NCI-H2171 (cell line): Measurements from ENCODE around the gene EPHX1.
"Not testable (repeated sequence)": the region's sequence is repeated elsewhere in the genome, so short reads cannot be mapped to it uniquely, and the experiment has no call there.

Experiments used
- DNase-seq: peaks from one replicate; lab custom pipeline; 2025; lab: John Stamatoyannopoulos, UW

The EPHX1 gene

DNA sequence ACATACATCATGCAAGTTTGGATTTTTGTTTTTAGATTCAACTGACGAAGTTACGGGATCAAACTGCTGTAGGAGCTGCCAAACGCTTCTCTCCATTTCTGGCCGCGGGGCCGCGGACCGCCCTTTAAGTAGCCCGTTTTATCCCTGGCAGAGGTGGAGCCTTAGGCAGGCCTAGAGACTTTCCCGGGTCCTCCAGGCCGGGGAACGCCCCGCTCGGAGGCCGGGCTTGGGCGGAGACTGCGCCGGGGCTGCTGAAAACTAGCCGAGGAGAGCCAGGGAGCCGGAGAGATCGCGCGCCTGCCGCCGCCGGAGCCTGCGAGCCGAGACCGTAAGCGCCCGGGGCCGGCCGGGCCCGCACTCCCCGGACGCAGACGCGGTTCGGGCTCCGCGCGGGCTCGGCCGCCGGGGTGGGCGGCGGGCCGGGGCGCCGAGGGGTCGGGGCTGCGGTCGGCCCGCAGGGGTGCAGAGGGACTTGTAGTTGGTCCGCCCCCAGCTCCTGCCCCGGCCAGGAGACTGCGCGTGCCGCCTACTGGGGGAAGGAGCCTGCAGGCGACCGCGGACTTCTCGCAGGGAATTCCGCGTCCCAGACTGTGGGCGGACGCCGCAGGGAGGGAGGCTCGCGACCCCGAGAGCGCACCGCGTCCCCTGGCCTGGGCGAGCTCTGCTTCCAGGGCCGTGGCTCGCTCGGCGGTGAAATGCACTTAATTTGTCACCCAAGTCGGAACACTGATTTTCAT lies at the start of gene EPHX1:
Gene EPHX1, plus strand, starts transcription at position 283 of the 737 bp plus-strand sequence. CDS start 18,606 bp downstream, outside the sequence.
- peak; percentile 72 for DNase-seq

GRCh38 chr1:225760531-225760930 lies 49.4 kb upstream of the EPHX1 start:
- DNase-seq, result no peak

- not testable (repeated sequence) for DNase-seq
Observed at GRCh38 chr1:225761395-225761794, 48.5 kb upstream of the EPHX1 start.

- DNase-seq, result no peak
Observed at GRCh38 chr1:225762002-225762441, 47.9 kb upstream of the EPHX1 start.

DNA sequence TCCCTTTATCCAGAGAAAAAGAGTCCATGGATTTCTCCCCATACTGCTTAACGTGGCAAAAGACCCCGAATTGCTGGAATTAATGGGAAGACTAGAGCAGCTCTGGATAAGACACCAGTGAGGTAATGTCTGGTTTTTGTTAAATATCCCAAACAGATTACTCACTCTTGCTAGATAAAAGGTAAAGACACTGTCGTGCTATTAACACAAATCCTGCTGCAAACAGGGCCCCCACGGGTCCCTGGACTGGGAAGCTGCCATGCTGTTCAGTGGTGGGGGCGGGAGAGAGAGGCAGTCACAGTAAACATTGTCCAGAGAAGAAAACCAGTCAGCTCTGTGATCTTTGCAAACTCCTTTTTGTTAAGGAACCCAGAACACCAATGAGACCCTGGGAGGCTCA lies 47.5 kb upstream of the EPHX1 start:
- no peak for DNase-seq

DNA sequence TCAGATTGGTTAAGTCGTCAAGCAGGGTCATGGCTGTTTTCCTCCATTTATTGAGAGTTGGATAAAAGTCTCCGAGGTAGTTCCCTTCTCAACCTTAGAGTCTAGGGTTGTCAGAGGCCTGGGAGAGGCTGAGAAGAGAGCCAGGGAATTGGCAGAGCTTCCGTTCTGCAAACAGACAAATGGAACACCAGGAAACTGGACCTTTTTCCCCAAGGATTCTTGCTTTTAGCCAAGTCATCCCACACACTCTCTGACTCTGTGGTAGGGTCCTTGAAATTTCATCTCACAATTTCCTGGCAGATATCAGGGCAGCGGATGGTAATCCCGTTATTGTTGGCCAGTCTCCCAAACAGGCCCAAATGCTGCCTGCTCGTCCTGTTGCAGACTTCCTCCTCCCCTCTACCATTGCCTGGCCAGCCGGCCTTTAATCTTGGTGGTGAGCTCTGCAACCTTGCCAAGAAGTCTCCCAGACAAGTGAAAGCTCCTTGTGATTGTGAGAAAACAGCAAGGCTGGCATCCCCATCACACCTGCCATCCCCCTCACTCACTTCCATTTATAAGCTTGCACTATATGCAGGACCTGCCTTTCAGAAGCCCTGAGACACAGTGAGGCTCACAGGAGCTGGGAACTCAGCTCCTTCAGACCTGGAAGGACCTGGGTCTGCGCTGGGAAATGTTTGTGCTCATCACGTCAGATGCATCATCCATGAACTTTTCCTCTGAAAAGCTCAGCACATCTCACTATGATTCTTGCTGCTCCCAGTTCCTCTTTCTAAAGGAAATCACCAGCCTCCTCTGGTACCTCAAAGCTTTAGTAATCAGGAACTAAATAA lies 46.0 kb upstream of the EPHX1 start:
- DNase-seq, result no peak

DNA sequence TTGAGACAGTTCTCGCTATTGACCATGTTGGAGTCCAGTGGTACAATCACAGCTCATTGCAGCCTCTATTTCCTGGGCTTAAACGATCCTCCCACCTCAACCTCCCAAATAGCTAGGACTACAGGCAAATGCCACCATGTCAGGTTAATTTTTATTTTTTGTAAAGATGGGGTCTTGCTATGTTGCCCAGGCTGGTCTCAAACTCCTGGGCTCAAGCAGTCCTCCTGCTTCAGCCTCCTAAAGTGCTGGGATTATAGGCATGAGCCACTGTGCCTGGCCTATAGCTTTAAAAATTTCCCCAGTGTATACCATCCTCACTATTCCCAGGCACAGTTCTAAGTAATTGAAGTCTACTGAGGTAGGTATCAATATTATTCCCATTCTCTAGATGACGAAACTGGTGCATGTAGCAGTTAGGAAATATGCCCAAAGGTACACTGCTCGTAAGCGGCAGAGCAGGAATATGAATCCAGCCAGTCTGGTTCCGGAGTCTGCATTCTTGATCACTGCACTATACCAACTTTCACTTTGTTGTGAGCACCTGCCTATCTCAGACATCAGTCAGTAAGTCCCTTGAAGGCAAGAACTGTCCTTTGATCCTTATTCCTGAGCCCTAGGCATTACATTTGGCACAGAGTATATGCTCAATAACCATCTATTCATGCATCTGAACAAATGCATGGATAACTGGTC lies 43.8 kb upstream of the EPHX1 start:
- DNase-seq, result no peak

- no peak for DNase-seq
Observed at GRCh38 chr1:225766967-225767633, 42.8 kb upstream of the EPHX1 start.

DNA sequence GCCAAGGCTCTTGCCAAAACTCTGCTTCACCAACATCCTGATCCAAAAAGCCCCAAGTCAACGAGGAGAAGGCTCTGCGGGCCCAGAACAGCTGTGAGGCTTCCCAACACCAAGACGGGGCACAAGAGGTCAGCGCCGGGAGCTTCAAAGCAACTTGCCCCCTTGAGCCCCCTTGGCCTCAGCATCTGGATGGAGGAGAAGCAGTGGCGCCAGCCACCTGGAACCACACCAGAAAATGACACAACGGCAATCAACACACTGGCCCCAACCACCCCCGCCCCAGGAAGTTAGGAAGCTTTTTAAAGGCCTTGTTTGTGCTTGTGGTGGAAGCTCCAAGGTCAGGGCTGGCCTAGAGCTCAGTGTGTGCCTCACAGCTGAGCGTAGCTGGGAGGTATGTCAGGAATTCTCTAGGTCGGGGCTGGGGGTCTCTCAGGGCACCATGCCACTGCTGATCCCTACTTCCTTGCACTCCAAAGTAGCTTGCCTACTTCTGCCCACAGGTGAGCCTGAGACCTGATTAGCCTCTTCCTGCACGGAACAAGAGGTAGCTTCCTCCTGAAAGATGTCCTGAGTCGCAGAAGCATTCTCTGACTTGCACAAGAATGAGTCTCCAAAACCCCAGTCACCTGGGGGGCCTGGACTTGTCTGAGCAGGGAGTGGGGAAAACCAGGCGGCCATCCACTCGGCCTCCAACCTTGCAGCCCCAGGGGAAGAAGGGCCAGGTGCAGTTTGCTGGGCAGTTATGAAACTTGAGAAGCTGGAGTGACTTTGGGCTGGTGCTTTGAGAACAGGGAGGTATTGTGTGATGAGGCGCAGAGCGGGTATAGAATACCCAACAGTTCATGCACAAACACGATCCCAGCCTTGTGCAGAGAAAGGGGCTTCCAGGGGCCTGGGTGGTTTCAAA lies 42.0 kb upstream of the EPHX1 start:
- DNase-seq, result no peak

DNA sequence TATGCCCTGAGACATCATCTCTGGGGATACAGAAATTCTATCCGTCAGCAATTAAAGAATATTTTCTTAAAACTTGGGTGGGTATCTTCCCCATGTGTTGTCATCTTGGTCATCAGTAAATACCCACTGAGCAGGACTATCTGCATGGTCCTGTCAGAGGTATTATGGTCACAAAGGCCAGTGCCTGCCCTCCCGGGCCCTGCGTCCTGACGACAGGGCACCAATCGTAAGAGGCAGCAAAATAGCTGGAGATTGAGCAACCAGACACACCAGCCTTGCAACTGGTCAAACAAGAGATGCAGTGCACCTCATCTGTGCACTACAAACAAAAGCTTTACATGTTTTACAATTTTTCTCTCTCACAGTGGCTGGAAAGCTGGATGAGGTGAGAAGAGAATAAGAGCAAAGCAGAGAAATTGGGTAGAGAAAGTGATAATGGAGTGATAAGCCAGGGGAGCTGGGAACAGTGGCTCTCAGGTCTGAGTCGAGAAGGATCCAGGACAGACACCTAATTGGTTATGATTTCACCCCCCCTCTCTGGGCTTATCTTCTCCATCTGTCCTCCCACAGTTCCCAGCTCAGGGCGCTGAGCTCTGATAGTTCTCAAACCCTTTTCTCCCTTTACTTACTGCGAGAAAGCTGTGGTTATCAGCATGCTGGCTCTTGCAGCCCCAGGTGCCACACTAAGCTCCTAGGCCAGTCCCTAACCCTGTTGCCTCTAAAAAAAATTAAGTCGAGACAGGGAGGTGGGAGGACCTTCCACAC lies 41.1 kb upstream of the EPHX1 start:
- peak; percentile 11 for DNase-seq

- no peak for DNase-seq
Observed at GRCh38 chr1:225769687-225770086, 40.2 kb upstream of the EPHX1 start.

GRCh38 chr1:225770561-225771248 lies 39.2 kb upstream of the EPHX1 start:
- no peak for DNase-seq

DNA sequence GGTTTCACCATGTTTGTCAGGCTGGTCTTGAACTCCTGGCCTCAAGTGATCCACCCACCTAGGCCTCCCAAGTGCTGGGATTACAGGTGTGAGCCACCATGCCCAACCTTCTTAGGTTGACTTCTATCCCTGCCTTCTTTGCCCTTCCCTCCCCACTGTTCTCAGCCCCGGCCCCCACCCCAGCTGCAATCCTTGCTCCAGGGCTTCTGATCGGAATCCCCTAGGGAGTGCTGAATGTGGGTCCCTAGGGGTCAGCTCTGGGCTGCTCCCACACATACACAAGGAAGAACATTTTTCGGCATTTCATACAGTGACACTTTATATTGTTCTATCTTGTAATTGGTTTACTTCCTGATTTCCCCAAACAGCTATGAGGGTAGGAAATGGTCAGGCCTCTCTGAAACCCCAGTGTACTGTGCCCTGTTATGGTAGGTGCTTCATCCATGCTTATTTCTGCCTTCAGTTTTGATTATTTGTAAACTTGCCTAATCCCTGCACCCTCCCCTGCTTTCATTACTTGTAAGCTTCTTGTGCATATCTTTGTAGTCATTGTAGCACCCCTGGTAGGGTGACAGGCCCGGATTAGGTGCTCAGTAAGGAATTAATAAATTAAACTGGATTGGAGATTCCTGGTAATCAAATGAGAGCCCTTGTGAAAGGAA lies 38.1 kb upstream of the EPHX1 start:
- DNase-seq, result no peak

- peak; percentile 54 for DNase-seq
Observed at GRCh38 chr1:225772323-225772768, 37.6 kb upstream of the EPHX1 start.

DNA sequence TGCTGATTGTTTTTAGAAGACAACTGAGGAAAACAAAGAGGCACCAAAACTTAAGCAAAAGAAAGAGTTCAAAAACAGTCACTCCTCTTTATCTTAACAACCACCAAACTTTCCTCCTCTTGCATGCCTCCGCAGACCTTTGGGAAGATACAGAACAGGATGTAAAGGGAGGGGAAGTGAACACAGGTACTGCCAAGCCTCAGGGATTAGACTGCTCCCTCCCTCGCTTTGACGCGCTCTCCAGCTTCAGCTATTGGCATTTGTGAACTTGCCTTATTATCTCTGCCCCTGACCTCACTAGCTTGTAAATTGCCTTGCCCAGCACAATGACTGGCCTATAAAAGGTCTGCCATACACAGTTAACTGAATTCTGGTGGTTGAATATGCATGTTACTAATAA lies 37.1 kb upstream of the EPHX1 start:
- no peak for DNase-seq

DNA sequence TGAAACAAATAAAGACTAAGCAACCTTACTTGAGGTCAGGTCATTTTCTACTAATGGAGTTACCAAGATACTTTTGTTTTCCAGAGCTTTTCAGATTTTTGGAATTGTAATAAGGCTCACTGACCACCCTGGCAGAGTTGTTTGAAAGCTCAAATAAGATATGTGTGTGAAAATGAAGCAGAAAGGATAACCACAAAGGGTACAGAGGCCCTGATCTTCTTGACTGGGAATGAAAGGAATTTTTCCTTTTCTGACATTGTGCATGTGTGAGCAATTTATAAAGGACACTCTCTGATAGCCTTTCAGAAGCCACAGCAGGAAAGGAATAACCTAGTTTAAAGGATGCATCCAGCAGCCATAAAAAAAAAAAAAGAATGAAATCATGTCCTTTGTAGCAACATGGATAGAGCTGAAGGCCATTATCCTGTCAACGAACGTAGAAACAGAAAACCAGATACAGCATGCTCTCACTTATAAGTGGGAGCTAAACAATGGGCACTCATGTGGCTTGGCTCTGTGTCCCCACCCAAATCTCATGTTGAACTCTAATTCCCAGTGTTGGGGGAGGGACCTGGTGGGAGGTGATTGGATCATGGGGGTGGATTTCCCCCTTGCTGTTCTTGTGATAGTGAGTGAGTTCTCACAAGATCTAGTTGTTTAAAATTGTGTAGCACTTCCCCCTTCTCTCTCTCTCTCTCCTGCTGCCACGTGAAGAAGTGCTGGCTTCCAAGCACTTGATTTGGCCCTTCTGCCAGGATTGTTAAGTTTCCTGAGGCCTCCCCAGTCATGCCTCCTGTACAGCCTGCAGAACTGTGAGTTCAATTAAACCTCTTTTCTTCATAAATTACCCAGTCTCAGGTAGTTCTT lies 35.4 kb upstream of the EPHX1 start:
- DNase-seq, result no peak

DNA sequence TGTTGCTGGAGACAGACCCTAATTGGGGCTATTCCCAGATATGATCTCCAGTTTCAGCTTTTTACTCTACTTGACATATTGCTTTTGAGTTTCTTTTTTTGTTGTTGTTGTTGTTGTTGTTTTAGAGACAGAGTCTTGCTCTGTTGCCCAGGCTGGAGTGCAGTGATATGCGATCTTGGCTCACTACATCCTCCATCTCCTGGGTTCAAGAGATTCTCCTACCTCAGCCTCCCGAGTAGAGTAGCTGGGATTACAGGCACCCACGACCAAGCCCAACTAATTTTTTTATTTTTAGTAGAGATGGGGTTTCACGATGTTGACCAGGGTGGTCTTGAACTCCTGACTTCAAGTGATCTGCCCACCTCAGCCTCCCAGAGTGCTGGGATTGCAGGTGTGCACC lies 33.6 kb upstream of the EPHX1 start:
- no peak for DNase-seq

GRCh38 chr1:225777058-225777582 lies 32.8 kb upstream of the EPHX1 start:
- no peak for DNase-seq
